Measurements from ENCODE around the gene HUNK.

HUNK gene

DNA sequence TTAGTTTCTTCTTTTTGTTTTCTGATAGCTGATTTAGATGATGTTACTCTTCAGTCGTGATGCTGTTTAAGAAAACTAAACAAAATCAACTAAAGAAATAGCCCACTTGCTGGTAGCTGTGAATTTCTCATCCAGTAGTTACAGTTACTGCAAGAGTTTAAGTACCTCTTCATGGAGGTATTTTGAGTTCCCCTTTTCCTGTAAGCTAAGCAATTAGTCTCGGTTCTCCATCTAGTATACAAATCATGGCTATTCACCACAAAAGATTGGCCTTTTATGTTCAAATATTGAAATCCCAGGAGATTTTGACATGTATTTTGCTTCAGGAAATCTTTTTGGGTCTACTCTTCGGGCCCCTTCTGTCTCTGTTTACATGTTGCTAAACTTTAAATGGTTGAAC is 31.1 kb downstream of the HUNK start:
- no peak for DNase-seq (ENCODE audit: low read depth, low spot score)
- H3K4me3 ChIP-seq (ENCODE audit: low read depth, low read length): no peak overlapping the region
- POLR2A ChIA-PET: no interaction called here
- CTCF ChIA-PET: interaction anchor here (1.5 kb wide), 1 partner anchor 29 kb away, joined by 4 read pairs; no protein-coding TSS in a partner anchor
- TF ChIP-seq, protein P1, sequence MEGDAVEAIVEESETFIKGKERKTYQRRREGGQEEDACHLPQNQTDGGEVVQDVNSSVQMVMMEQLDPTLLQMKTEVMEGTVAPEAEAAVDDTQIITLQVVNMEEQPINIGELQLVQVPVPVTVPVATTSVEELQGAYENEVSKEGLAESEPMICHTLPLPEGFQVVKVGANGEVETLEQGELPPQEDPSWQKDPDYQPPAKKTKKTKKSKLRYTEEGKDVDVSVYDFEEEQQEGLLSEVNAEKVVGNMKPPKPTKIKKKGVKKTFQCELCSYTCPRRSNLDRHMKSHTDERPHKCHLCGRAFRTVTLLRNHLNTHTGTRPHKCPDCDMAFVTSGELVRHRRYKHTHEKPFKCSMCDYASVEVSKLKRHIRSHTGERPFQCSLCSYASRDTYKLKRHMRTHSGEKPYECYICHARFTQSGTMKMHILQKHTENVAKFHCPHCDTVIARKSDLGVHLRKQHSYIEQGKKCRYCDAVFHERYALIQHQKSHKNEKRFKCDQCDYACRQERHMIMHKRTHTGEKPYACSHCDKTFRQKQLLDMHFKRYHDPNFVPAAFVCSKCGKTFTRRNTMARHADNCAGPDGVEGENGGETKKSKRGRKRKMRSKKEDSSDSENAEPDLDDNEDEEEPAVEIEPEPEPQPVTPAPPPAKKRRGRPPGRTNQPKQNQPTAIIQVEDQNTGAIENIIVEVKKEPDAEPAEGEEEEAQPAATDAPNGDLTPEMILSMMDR (IDR thresholded peaks at IDR 0.05; ENCODE audit: insufficient read depth, low read length, missing control alignments): no peak

DNA sequence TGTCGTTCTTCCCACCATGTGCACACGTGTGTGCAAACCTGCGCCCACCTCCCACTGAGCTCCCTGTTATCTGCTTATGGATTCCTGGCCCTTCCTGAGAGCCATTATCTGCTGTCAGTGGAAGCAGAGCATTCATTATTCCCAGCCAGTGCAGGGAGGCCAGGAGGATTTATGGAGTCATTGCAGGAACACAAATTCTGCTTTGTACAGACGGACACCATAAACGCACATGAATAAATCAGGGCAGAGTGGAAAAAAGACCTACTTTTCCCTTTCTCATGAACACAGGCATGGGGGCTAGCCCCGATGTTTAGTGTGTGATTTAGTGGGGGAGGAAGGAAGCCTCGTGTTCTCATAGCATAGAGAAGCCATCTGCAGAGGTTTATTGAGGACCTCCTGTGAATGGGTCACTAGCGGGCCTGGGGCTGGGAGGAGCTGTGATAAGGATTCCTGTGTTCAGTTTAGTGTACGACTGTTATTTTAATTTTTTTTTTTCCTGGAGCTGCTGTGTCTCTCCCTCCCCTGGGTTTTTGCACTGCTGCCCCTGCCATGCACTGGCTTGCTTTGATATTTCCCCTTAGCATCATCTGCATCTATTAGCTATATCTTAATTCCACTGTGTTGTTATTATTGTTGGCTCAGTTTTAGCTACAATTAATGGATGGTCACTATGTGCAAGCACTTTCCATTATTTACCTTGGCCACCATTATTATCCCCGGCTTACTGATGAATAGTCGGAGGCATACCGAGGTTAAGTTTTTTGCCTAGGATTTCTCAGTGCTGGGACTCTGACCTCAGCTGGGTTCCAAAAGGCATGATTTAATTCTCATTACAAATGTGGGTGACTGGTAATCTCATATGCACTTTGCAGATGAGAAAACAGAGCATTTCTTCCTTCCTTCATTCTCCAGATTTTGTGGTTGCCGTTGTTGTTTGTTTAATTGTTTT is 33.0 kb downstream of the HUNK start:
- TF ChIP-seq, protein P1 (IDR thresholded peaks at IDR 0.05; ENCODE audit: insufficient read depth, low read length, missing control alignments): no peak
- peak; percentile 55 for DNase-seq (ENCODE audit: low read depth, low spot score)
- ChIA-PET CTCF (interaction anchor here (0.7 to 1.5 kb wide), 4 partner anchors 9 to 559 kb away, joined by 3 to 7 read pairs (median 6); no protein-coding TSS in a partner anchor), POLR2A (interaction anchor here (0.6 to 0.8 kb wide), 2 partner anchors 238 to 866 kb away, joined by 3 to 4 read pairs; partner anchors contain the start of gene PAXBP1)
- H3K4me3 ChIP-seq (ENCODE audit: low read depth, low read length): no peak overlapping the region

DNA sequence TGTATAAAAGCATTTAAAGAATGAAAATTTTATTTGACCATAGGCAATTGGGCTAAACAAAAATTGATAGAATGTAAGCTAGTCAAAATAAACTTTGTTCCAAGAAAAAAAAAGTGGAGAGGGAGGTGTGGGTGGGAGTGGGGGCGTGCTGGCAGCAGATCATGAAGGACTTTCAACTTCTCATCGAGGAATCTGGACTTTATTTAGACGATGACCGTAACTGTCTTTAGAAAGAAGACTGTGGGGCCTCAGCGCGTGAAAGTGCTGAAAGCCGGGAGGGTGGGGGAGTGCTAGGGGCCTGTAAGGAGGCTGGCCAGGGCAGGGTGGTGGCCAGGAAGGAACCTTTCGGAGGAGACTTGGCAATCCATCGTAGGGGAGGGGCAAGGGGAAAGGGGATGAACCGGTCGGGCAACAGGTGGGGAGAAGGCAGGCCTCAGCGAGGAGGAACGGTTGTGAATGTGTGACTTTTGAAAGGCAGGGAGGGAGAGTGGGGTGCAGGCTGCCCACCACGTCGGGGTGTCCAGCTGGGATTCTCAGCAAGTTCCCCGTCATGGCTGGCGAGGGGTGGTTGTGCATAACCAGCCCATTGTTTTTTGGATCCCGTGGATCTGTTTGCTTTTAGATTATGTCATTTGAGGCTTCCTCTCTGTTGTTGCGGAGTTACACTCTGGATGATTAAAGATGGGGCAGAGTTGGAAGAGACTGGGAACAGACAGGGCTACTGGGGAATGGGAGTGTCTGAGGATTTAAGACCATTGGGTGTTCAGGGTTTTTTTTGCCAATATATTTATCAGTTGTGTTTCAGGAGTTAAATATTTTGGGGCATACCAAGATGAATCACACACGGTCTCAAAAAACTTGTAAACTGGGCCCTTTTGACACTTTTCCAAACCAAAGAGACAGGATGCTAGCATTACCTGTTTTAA is 35.5 kb downstream of the HUNK start:
- ChIA-PET CTCF (interaction anchor here (1.6 kb wide), 1 partner anchor 35 kb away, joined by 3 read pairs; no protein-coding TSS in a partner anchor), POLR2A (interaction anchor here (0.8 kb wide), 1 partner anchor 10 kb away, joined by 4 read pairs; no protein-coding TSS in a partner anchor)
- DNase-seq (ENCODE audit: low read depth, low spot score): peak; percentile 56
- TF ChIP-seq, protein P1 (IDR thresholded peaks at IDR 0.05; ENCODE audit: insufficient read depth, low read length, missing control alignments): no peak
- no peak overlapping the region for H3K4me3 ChIP-seq (ENCODE audit: low read depth, low read length)

DNA sequence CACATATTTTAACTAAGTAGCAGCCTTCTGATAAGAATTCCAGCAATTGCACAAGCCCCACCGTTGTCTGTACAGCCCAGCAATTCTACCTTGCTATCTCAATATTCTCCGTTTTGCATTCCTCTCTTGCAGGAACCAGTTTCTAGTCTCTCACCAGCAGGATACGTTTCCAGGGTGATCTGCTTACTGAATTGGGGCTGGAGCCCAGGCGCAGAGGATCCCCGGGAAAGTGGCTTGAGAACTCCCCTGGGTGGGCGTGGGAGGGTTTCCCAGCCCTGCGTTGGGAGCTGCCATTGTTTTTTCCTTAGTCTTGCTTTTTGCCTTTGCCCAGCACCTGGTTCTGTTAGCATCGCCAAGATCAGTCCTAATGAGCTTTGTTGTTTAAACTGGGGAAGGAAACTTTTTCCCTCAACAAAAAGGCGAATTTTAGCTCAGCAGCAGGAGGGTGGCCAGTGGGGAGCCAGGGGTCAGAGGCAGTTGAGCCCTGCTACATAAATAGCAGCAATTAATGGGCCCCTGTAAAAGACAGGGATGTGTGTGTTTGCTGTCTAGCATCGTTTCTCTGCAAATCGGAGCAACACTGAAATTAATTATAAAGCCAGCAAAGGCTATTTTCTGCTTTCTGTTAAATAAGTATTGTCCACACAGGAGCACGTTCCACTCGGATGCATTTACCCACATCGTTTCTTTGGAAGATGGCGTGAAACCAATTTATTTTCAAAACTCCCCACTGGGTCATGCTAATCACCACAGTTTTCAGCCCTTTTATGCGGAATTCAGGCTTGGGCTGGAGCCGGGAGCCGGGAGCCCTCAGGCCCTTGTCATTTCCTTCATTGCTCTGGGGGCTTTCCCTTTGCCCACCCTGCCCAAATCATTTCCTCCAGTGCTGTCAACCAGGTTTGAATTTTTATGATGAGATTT is 36.6 kb downstream of the HUNK start:
- ChIA-PET CTCF (no interaction called here), POLR2A (no interaction called here)
- no peak overlapping the region for H3K4me3 ChIP-seq (ENCODE audit: low read depth, low read length)
- no peak for DNase-seq (ENCODE audit: low read depth, low spot score)
- TF ChIP-seq, protein P1 (IDR thresholded peaks at IDR 0.05; ENCODE audit: insufficient read depth, low read length, missing control alignments): no peak

DNA sequence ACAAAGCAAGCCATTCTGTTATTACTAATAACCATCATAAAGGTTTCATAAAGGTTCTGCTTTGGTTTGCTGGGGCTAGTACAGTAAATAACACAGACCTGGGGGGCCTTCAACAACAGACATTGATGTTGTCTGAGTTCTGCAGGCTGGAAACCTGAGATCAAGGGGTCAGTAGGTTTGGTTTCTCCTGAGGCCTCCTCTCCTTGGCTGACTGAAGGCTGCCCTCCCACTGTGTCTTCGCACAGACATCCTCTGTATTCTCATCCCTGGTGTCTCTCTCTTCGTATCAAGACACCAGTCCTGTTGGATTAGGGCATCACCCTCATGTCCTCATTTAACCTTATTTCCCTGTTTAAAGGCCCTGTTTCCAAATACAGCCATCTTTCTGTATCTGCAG is 37.3 kb downstream of the HUNK start:
- H3K4me3 ChIP-seq (ENCODE audit: low read depth, low read length): no peak overlapping the region
- TF ChIP-seq, protein P1 (IDR thresholded peaks at IDR 0.05; ENCODE audit: insufficient read depth, low read length, missing control alignments): no peak
- ChIA-PET POLR2A (no interaction called here), CTCF (no interaction called here)
- no peak for DNase-seq (ENCODE audit: low read depth, low spot score)

Data from AG04449 (cell line).